ENCODE results near the gene KANK4. TPM values are rescaled to one million over a fixed set of nuclear protein-coding genes. Genes with fewer than 3 reads are reported as not detected.

The KANK4 gene
- total and polyA plus RNA-seq, 8 donors: 2.4 to 12.5 (median 8.6) TPM

GRCh38 chr1:62269851-62270495 is 49.3 kb downstream of the KANK4 start:
- Histone ChIP-seq H3K27ac (no peak overlapping the region), H3K9me3 (no peaks in the 10 kb centered on the region), H3K36me3 (peaks cover 0 to 5% (median 0%) of the 10 kb centered on the region in 3 donors), H3K4me1 (peaks cover 0 to 12% (median 0%) of the 10 kb centered on the region in 3 donors), H3K27me3 (no peaks in the 10 kb centered on the region), H3K4me3 (no peak overlapping the region)
- FAIRE-seq (no peak), DNase-seq (no peak), ATAC-seq (no peak)
- WGBS, 2 donors: 95 to 96% methylated on average over 9 of the region's 9 CpGs
- TF ChIP-seq CTCF (IDR thresholded peaks at IDR 0.05): no peak
- intact Hi-C loops (cut with DNase I): no loop called here

- peaks cover 0 to 12% (median under 1%) of the 10 kb centered on the region in 3 donors for H3K4me1 ChIP-seq
- H3K27me3 ChIP-seq: no peaks in the 10 kb centered on the region
- intact Hi-C loops (cut with DNase I): no loop called here
- H3K9me3 ChIP-seq: no peaks in the 10 kb centered on the region
- H3K36me3 ChIP-seq: peaks cover 0 to 5% (median 0%) of the 10 kb centered on the region in 3 donors
- ATAC-seq (no peak), FAIRE-seq (no peak), DNase-seq (no peak)
- H3K4me3 ChIP-seq: no peak overlapping the region
- H3K27ac ChIP-seq: no peak overlapping the region
- WGBS, 2 donors: 96 to 100% methylated on average over 1 of the region's 1 CpG
- no peak for TF ChIP-seq CTCF (IDR thresholded peaks at IDR 0.05)
Observed at GRCh38 chr1:62269439-62269838, 49.8 kb downstream of the KANK4 start.

GRCh38 chr1:62268315-62268714 is 50.9 kb downstream of the KANK4 start:
- no peaks in the 10 kb centered on the region for H3K27me3 ChIP-seq
- DNase-seq: no peak

GRCh38 chr1:62265956-62266935 is 53.0 kb downstream of the KANK4 start:
- Histone ChIP-seq H3K9me3 (no peaks in the 10 kb centered on the region), H3K27me3 (no peaks in the 10 kb centered on the region), H3K4me1 (peaks cover 5 to 15% (median 8%) of the 10 kb centered on the region in 3 donors), H3K27ac (no peak overlapping the region), H3K4me3 (no peak overlapping the region), H3K36me3 (no peaks in the 10 kb centered on the region)
- WGBS, 2 donors: 82 to 87% methylated on average over 9 of the region's 9 CpGs
- DNase-seq: no peak
- no peak for ATAC-seq
- no peak for FAIRE-seq
- no peak for TF ChIP-seq CTCF (IDR thresholded peaks at IDR 0.05)
- intact Hi-C loops (cut with DNase I): no loop called here

More at GRCh38 chr1:62268315-62268714, 50.9 kb downstream of the KANK4 start:
- FAIRE-seq (no peak), ATAC-seq (no peak)
- Histone ChIP-seq H3K4me1 (peaks cover 5 to 15% (median 5%) of the 10 kb centered on the region in 3 donors), H3K27ac (no peak overlapping the region), H3K36me3 (no peaks in the 10 kb centered on the region), H3K4me3 (no peak overlapping the region), H3K9me3 (no peaks in the 10 kb centered on the region)
- intact Hi-C loops (cut with DNase I): no loop called here
- TF ChIP-seq CTCF (IDR thresholded peaks at IDR 0.05): no peak
- 63% methylated on average over 8 of the region's 8 CpGs for WGBS, 2 donors
